ENCODE data around the gene LONP2. TPM values are rescaled to one million over a fixed set of nuclear protein-coding genes. Genes with fewer than 3 reads are reported as not detected.

LONP2 gene
- total and polyA plus RNA-seq, 2 of the 13 experiments (the other 11 are each of a cell fraction or from before 2014, with no cell fraction given), result 39.2 to 63.3 TPM

DNA sequence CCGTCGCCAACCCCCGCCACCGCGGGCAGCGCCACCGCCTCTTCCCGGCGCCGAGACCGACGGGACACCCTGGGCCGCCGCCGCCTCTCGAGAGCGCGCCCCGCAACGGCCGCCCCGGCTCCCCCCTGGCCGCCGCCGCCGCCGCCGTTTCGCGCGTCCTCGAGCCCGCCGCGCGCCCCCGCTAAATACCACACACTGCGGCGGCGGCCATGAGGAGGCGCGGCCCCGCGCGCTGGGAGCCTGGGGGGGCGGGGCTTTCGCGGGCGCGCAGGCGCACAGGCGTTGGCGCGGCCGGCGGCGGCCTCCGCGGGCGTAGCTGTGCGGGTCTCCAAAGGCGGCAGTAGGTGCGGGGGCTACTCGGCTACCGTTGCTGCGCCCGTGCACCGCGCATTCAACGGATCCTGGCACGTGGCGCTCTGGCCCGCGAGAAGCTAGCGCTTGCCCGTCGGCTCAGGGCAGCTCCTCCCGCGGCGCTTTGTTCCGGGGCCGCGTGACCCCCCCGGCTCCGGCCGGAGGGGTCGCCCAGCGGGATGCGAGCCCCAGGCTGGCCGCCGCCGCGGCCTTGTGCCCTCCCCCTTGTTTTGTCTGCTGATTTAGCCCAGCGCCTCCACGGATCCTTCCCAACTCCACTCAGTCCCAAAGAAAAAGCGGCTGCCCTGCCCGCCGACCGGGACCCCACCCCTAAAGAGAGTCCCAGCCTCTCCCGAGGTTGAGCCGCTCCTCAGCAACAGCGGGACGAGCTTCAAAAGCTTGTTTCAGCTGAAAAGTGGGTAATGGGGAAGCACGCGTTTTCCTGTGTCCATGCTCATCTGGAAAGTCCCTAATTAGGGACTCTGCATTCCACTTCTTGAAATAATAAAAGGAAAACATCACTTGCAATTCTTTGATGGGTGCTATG, 141.4 kb downstream of the LONP2 start, which contains the start of gene SIAH1 (continued):
- TF ChIP-seq TBP (CRISPR knock-in tag; IDR thresholded peaks at IDR 0.05) (no peak), CBFB (CRISPR knock-in tag; IDR thresholded peaks at IDR 0.05) (no peak), FOXK1 (CRISPR knock-in tag; IDR thresholded peaks at IDR 0.05; ENCODE audit: borderline replicate concordance, low read depth) (peak; percentile 32; the same call in 1 of the 2 replicates), ZNF121 (CRISPR knock-in tag; IDR thresholded peaks at IDR 0.05) (no peak), FOXP1 (IDR thresholded peaks at IDR 0.05) (no peak), FOXP1 (CRISPR knock-in tag; IDR thresholded peaks at IDR 0.05) (no peak), ZBTB7B (CRISPR knock-in tag; IDR thresholded peaks at IDR 0.05) (peak; percentile 80; the same call in 1 of the 2 replicates), ELF1 (CRISPR knock-in tag; IDR thresholded peaks at IDR 0.05) (no peak), MED13 (CRISPR knock-in tag; IDR thresholded peaks at IDR 0.05) (no peak), MEF2D (CRISPR knock-in tag; IDR thresholded peaks at IDR 0.05) (no peak), POLR2A (IDR thresholded peaks at IDR 0.05; ENCODE audit: insufficient read depth in 1 of 2, low read depth in 2 of 2, low read length in 2 of 2) (peak; percentile 86 to 94), GABPB1 (CRISPR knock-in tag; IDR thresholded peaks at IDR 0.05) (peak; percentile 74), PRMT3 (CRISPR knock-in tag; IDR thresholded peaks at IDR 0.05; ENCODE audit: borderline replicate concordance, low read depth) (no peak), ZNF552 (CRISPR knock-in tag; IDR thresholded peaks at IDR 0.05; ENCODE audit: borderline replicate concordance) (no peak), ZNF614 (CRISPR knock-in tag; IDR thresholded peaks at IDR 0.05; ENCODE audit: borderline replicate concordance) (0 out of 2 replicates have a peak, but pooled peaks have one; percentile 21), ZNF766 (CRISPR knock-in tag; IDR thresholded peaks at IDR 0.05; ENCODE audit: borderline replicate concordance) (peak; percentile 56; the same call in 1 of the 2 replicates), ZNF776 (CRISPR knock-in tag; IDR thresholded peaks at IDR 0.05) (peak; percentile 91; the same call in 1 of the 2 replicates), RARA (CRISPR knock-in tag; IDR thresholded peaks at IDR 0.05) (no peak), NFIC (IDR thresholded peaks at IDR 0.05; ENCODE audit: low read length) (no peak), TAF1 (CRISPR knock-in tag; IDR thresholded peaks at IDR 0.05) (peak; percentile 83), NFE2 (CRISPR knock-in tag; IDR thresholded peaks at IDR 0.05) (no peak), ZNF205 (CRISPR knock-in tag; IDR thresholded peaks at IDR 0.05) (no peak)
- TF ChIP-seq, protein P1, sequence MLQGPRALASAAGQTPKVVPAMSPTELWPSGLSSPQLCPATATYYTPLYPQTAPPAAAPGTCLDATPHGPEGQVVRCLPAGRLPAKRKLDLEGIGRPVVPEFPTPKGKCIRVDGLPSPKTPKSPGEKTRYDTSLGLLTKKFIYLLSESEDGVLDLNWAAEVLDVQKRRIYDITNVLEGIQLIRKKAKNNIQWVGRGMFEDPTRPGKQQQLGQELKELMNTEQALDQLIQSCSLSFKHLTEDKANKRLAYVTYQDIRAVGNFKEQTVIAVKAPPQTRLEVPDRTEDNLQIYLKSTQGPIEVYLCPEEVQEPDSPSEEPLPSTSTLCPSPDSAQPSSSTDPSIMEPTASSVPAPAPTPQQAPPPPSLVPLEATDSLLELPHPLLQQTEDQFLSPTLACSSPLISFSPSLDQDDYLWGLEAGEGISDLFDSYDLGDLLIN (CRISPR knock-in tag; IDR thresholded peaks at IDR 0.05; ENCODE audit: borderline replicate concordance), result peak; percentile 61
- TF ChIP-seq, protein P2, sequence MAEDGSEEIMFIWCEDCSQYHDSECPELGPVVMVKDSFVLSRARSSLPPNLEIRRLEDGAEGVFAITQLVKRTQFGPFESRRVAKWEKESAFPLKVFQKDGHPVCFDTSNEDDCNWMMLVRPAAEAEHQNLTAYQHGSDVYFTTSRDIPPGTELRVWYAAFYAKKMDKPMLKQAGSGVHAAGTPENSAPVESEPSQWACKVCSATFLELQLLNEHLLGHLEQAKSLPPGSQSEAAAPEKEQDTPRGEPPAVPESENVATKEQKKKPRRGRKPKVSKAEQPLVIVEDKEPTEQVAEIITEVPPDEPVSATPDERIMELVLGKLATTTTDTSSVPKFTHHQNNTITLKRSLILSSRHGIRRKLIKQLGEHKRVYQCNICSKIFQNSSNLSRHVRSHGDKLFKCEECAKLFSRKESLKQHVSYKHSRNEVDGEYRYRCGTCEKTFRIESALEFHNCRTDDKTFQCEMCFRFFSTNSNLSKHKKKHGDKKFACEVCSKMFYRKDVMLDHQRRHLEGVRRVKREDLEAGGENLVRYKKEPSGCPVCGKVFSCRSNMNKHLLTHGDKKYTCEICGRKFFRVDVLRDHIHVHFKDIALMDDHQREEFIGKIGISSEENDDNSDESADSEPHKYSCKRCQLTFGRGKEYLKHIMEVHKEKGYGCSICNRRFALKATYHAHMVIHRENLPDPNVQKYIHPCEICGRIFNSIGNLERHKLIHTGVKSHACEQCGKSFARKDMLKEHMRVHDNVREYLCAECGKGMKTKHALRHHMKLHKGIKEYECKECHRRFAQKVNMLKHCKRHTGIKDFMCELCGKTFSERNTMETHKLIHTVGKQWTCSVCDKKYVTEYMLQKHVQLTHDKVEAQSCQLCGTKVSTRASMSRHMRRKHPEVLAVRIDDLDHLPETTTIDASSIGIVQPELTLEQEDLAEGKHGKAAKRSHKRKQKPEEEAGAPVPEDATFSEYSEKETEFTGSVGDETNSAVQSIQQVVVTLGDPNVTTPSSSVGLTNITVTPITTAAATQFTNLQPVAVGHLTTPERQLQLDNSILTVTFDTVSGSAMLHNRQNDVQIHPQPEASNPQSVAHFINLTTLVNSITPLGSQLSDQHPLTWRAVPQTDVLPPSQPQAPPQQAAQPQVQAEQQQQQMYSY (CRISPR knock-in tag; IDR thresholded peaks at IDR 0.05), result no peak
